ENCODE data around the gene CCDC50.

DNA sequence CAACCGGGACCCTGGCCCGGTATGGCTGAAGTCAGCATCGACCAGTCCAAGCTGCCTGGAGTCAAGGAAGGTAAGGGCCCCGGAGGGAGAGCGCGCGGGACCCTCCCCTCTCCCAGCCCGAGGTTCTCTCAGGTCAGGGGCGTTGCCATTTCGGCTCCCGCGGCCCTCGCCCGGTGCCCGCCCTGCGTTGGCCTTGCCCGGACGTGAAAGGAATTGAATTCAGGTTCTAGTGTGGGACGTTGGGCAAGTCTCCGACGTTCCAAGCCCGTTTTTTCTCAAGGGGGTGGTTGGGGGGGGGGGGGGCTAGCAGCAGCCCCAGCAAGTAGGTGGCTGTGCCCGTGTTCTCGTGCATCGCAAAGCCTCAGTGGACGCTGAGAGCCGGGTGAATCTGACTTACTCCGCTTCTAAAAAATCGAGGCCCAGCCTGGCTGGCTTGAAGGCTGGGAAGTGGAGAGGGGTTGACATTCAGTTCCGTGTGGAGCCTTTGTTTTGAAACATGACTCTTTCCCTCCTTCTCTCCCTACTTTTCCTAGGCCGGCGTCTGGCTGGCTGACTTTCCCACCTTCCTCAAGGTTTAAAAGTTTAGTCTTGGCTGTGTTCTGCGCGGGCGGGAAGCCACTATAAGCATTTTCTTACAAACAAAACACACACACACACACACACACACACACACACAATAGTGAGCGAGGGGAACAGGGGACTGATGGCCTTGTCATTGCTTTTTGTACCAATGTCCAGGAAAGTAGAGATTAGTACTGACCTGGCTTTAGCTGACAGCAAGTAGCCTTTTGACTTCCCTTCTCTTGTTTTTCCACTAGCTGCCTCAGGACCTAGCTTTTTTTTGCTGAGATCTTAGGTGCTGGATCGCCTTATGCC lies 698 bp downstream of the CCDC50 start, which contains the start of gene UTS2B:
- no peak for TF ChIP-seq POLR2A (IDR thresholded peaks at IDR 0.05)
- TF ChIP-seq, protein P1, sequence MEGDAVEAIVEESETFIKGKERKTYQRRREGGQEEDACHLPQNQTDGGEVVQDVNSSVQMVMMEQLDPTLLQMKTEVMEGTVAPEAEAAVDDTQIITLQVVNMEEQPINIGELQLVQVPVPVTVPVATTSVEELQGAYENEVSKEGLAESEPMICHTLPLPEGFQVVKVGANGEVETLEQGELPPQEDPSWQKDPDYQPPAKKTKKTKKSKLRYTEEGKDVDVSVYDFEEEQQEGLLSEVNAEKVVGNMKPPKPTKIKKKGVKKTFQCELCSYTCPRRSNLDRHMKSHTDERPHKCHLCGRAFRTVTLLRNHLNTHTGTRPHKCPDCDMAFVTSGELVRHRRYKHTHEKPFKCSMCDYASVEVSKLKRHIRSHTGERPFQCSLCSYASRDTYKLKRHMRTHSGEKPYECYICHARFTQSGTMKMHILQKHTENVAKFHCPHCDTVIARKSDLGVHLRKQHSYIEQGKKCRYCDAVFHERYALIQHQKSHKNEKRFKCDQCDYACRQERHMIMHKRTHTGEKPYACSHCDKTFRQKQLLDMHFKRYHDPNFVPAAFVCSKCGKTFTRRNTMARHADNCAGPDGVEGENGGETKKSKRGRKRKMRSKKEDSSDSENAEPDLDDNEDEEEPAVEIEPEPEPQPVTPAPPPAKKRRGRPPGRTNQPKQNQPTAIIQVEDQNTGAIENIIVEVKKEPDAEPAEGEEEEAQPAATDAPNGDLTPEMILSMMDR (IDR thresholded peaks at IDR 0.05), result no peak

Measured in lower leg skin (tissue), 3 donors.